ENCODE results near the gene AP1S1. TPM values are rescaled to one million over a fixed set of nuclear protein-coding genes. Genes with fewer than 3 reads are reported as not detected.
"Not testable (repeated sequence)": the region's sequence is repeated elsewhere in the genome, so short reads cannot be mapped to it uniquely, and the experiment has no call there.

AP1S1 gene
- total RNA-seq, 1 donor from 2014 or later, result 172 TPM

DNA sequence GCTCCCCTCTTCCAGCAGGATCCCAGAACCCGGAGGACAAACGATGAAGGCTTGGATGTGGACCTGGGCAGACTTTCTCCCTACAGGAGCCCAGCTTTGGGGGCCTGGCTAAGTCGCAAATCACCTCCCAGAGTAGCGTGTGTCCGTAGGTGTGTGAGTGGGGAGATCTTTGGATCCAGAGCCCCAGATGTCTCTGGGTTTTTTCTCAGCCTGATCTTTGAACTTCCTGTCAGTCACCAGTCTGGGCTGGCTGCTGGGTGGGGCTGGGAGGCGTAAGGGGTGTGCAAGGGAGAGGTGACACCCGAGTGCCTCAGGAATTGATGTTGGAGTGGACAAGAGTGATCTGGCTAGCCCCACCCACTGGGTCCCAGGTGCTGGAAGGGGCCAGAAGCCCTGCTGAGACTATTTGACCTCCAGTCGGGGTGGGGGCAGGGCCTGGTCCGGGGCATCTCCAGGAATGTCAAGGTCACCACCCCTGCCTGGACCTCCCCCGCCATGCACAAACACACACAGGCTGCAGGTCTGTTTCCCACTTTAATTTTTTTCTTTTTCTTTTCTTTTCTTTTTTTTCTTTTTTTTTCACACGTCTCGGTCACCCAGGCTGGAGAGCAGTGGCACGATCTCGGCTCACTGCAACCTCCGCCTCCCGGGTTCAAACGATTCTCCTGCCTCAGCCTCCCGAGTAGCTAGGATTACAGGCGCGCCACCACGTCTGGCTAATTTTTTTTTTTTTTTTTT, 46.8 kb downstream of the AP1S1 start, which contains the start of gene MOGAT3:
MOGAT3 (minus strand) TSS at position 175 of the 738 bp plus-strand sequence. CDS start 182 bp downstream, outside the sequence.
- DNase-seq (ENCODE audit: low read depth in 2 of 2), result no peak

- no peak for DNase-seq (ENCODE audit: low read depth in 2 of 2)
Observed at GRCh38 chr7:101201695-101202602, 47.7 kb downstream of the AP1S1 start.

- no peak for DNase-seq (ENCODE audit: low read depth in 2 of 2)
Observed at GRCh38 chr7:101202603-101202918, 48.3 kb downstream of the AP1S1 start.

DNA sequence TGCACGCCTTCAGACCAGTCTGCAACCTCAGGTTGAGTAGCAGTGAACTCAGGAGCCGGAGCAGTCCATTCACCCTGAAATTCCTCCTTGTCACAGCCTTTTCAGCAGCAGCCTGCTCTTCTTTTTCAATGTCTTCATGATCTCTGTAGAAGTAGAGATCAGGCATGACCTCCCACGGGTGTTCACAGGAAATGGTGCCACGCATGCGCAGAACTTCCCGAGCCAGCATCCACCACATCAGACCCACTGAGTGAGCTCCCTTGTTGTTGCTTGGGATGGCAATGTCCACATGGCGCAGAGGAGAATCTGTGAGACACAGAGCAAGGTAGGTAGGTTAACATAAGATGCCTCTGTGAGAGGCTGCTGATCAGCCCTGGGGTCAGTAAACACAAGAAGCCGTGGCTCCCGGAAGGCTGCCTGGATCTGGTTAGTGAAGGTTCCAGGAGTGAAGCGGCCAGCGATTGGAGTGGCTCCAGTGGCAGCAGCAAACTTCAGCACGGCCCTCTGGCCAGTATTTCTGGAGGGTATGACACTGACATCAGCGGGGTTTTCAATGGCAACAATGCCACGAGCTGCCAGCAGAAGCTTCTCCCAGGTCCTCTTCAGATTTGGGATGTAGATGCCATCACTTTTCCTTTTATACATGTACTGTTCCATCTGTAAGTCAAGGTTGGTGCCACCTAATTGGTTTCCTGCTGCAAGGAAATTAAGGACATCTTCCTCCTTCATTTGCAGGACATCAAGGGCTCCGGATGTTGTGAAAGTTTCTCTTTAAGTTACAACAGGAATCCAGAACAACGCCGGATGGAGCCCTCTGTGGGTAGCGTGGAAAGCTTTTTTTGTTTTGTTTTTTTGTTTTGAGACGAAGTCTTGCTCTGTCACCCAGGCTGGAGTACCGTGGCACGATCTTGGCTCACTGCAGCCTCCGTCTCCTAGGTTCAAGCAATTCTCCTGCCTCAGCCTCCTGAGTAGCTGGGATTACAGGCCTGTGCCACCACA, 49.8 kb downstream of the AP1S1 start:
- DNase-seq (ENCODE audit: low read depth in 2 of 2), result not testable (repeated sequence)

DNA sequence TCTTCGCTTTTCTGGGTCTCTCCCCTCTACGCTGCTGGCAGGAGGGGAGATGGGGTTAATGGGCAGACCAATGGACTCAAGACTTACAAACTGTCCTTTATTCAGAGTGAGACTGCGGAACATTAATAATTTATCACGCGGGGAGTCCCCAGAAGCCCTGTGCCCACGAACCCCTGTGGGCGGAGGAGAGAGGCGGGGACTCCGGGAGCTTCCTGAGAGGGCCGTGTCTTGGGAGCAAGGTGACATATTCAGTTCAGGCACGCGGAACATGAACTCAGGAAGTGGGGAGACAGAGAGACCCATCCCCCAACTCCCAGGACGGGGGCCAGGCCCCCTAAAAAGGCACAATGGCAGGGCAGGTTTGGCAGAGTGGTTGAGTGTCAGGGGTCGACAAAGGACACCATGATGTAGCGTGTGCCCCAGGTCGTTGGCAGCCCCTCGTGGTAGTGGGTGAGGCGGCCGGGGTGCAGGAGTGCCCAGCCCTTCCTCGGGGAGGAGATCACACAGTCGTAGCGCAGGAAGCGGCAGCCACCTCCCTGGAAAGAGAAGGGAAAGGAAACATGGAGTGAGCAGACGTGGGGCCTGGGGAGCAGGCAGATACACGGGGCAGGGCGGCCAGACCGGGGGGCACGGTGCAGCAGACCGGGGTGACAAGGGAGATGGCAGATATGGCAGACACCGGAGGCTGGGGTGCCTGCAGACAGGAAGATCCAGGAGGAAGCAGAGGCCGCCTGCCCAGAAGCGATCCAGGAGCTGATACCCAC, 51.8 kb downstream of the AP1S1 start:
- DNase-seq (ENCODE audit: low read depth in 2 of 2), result no peak

DNA sequence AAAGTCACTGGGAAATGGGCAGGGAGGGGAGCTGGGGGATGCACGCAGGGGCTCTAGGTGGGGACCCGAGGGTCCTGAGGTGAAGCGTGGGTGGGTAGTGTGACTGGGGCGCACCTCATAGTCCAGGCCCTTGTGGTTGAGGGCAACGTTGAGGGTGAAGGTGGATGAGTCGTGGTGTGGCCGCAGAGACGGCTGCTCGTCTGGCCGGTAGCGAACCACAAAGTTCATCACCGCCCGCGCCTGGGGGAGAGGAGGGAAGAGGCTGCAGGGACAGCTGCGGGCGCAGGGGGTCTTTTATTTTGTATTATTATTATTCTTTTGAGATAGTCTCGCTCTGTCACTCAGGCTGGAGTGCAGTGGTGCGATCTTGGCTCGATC, 52.4 kb downstream of the AP1S1 start:
- DNase-seq (ENCODE audit: low read depth in 2 of 2), result no peak

GRCh38 chr7:101207459-101207858, 53.2 kb downstream of the AP1S1 start:
- no peak for DNase-seq (ENCODE audit: low read depth in 2 of 2)

GRCh38 chr7:101208794-101209193, 54.5 kb downstream of the AP1S1 start:
- DNase-seq (ENCODE audit: low read depth in 2 of 2), result no peak

DNA sequence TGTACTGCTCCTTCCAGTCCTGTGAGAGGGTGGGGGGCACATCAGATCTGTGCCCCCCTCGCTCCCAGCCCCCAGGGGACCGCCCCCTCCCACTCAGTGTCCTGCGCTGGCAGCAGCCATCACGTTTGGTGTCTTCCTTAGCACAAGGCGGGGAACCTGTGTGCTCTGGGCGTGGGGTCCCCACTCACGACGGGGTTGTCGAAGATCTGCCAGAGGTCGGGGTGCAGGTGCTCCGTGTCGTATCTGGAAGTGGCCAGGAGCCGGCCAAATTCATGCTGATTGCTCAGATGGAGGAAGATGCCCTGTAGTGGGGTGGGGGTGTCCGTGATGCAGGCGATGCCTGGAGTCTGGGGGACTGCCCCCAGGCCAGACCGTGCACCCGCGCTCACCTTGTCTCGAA, 55.9 kb downstream of the AP1S1 start:
- no peak for DNase-seq (ENCODE audit: low read depth in 2 of 2)

Other genes starting within 250 kb of the AP1S1 start
- 0.13 TPM in 1 of 2 replicates, not detected in the other for gene MUC3A, start 204.9 kb upstream of the AP1S1 start, total RNA-seq
- not detected in 2 replicates for gene MUC12, start 184.9 kb upstream of the AP1S1 start, total RNA-seq
- not detected in 2 replicates for gene MUC17, start 134.4 kb upstream of the AP1S1 start, total RNA-seq
- gene TRIM56, start 69.0 kb upstream of the AP1S1 start, total RNA-seq, result 8.9 and 11.6 TPM in 2 replicates
- gene SERPINE1, start 27.4 kb upstream of the AP1S1 start, total RNA-seq, result 81.9 and 88.2 TPM in 2 replicates
- gene VGF, start 11.1 kb downstream of the AP1S1 start, total RNA-seq, result not detected in 2 replicates
- gene NAT16, start 25.8 kb downstream of the AP1S1 start, total RNA-seq, result not detected in 2 replicates
- gene MOGAT3, start 46.6 kb downstream of the AP1S1 start, total RNA-seq, result not detected in 2 replicates
- gene PLOD3, start 63.1 kb downstream of the AP1S1 start, total RNA-seq, result 27.2 and 35.4 TPM in 2 replicates
- 71.7 and 83.1 TPM in 2 replicates for gene ZNHIT1, start 63.7 kb downstream of the AP1S1 start, total RNA-seq
- gene CLDN15, start 83.3 kb downstream of the AP1S1 start, total RNA-seq, result 2.1 and 3.2 TPM in 2 replicates
- gene FIS1, start 90.6 kb downstream of the AP1S1 start, total RNA-seq, result 162 and 217 TPM in 2 replicates
- 10.7 and 14.8 TPM in 2 replicates for gene IFT22, start 167.3 kb downstream of the AP1S1 start, total RNA-seq
- not detected in 2 replicates for gene COL26A1, start 208.4 kb downstream of the AP1S1 start, total RNA-seq

All from dermis microvascular lymphatic vessel endothelial cell (primary cell).